Measurements from ENCODE around the gene ALPI. TPM values are rescaled to one million over a fixed set of nuclear protein-coding genes. Genes with fewer than 3 reads are reported as not detected.

The ALPI gene
- total RNA-seq, 2 donors from 2014 or later, result not detected

- H3K9me3 ChIP-seq, result no peaks in the 10 kb centered on the region
- no peaks in the 10 kb centered on the region for H3K4me1 ChIP-seq (replicated peaks)
- H3K27me3 ChIP-seq (replicated peaks; ENCODE audit: insufficient read depth), result peaks cover 3% of the 10 kb centered on the region
- intact Hi-C loops (cut with DNase I), result no loop called here
- no peak overlapping the region for H3K4me3 ChIP-seq
- no peak for TF ChIP-seq CTCF (IDR thresholded peaks at IDR 0.05)
- TF ChIP-seq POLR2AphosphoS5 (IDR thresholded peaks at IDR 0.05), result no peak
- no peak for TF ChIP-seq POLR2A (IDR thresholded peaks at IDR 0.05)
- H3K36me3 ChIP-seq, result no peaks in the 10 kb centered on the region
- DNase-seq (ENCODE audit: low spot score), result no peak
- WGBS, result 69% methylated on average over 18 of the region's 19 CpGs
- no peak overlapping the region for H3K27ac ChIP-seq
These were observed 22.8 kb downstream of the ALPI start for GRCh38 chr2:232478571-232479340.

- Histone ChIP-seq H3K4me1 (replicated peaks) (no peaks in the 10 kb centered on the region), H3K27me3 (replicated peaks; ENCODE audit: insufficient read depth) (peaks cover 7% of the 10 kb centered on the region), H3K27ac (no peak overlapping the region), H3K4me3 (no peak overlapping the region), H3K9me3 (no peaks in the 10 kb centered on the region), H3K36me3 (no peaks in the 10 kb centered on the region)
- WGBS, result 81% methylated on average over 21 of the region's 21 CpGs
- intact Hi-C loops (cut with DNase I), result no loop called here
- no peak for DNase-seq (ENCODE audit: low spot score)
- TF ChIP-seq CTCF (IDR thresholded peaks at IDR 0.05) (no peak), POLR2A (IDR thresholded peaks at IDR 0.05) (no peak), POLR2AphosphoS5 (IDR thresholded peaks at IDR 0.05) (no peak)
These were observed 23.6 kb downstream of the ALPI start for GRCh38 chr2:232479341-232480200.

GRCh38 chr2:232480201-232481190 lies 24.5 kb downstream of the ALPI start:
- WGBS, result 89% methylated on average over 26 of the region's 26 CpGs
- no peak overlapping the region for H3K27ac ChIP-seq
- TF ChIP-seq POLR2AphosphoS5 (IDR thresholded peaks at IDR 0.05) (no peak), POLR2A (IDR thresholded peaks at IDR 0.05) (no peak), CTCF (IDR thresholded peaks at IDR 0.05) (no peak)
- H3K4me1 ChIP-seq (replicated peaks), result no peaks in the 10 kb centered on the region
- no peaks in the 10 kb centered on the region for H3K9me3 ChIP-seq
- peaks cover 15% of the 10 kb centered on the region for H3K27me3 ChIP-seq (replicated peaks; ENCODE audit: insufficient read depth)
- no peaks in the 10 kb centered on the region for H3K36me3 ChIP-seq
- DNase-seq (ENCODE audit: low spot score), result no peak
- H3K4me3 ChIP-seq, result no peak overlapping the region
- intact Hi-C loops (cut with DNase I), result no loop called here

DNA sequence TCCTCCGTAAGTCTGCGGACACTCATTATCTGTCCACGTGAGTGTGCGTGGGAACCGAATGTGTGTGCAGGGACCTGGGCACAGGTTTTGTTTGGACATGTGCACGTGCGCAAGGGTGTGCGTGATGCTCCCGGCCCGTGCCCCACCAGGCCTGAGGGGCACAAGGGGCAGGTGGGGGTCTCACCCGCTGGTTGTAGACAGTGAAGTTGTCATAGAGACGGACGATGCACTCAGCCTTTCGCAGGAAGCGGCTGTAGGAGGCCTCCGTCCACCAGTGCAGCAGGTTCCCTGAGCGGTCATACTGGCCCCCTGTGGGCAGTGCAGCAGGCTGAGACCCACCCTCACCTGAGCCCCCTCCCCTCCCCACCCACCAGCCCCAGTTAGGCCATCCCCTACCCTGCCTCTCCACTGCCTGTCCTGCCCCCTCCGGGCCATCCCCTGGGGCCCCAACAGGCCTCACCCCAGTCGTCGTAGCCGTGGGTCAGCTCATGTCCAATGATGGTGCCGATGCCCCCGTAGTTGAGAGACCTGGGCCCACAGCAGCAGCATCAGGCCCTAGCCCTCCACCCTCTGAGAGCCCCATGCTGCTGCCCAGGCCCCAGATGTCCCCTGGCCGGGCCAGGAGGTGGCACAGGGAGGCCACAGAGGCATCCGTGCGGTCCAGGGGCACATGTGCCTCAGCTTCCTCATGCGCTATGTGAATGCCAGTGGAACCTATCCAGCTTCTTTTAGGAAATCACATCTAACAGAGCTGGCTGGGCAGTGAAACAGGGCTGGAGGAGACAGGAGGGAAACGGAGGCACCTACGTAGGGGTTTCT lies 25.6 kb downstream of the ALPI start:
- intact Hi-C loops (cut with DNase I), result no loop called here
- peaks cover 24% of the 10 kb centered on the region for H3K27me3 ChIP-seq (replicated peaks; ENCODE audit: insufficient read depth)
- 92% methylated on average over 28 of the region's 29 CpGs for WGBS

More for the DNA sequence above, 25.6 kb downstream of the ALPI start:
- no peaks in the 10 kb centered on the region for H3K36me3 ChIP-seq
- no peak overlapping the region for H3K4me3 ChIP-seq
- no peaks in the 10 kb centered on the region for H3K4me1 ChIP-seq (replicated peaks)
- H3K9me3 ChIP-seq, result no peaks in the 10 kb centered on the region
- no peak for DNase-seq (ENCODE audit: low spot score)
- TF ChIP-seq POLR2A (IDR thresholded peaks at IDR 0.05) (no peak), POLR2AphosphoS5 (IDR thresholded peaks at IDR 0.05) (no peak), CTCF (IDR thresholded peaks at IDR 0.05) (no peak)
- no peak overlapping the region for H3K27ac ChIP-seq

Data from prostate gland (tissue), 2 donors.